ENCODE measurements around the gene EGF.
A peak's percentile ranks its signal among the peaks of the same experiment; 100 is the strongest.

Gene EGF

DNA sequence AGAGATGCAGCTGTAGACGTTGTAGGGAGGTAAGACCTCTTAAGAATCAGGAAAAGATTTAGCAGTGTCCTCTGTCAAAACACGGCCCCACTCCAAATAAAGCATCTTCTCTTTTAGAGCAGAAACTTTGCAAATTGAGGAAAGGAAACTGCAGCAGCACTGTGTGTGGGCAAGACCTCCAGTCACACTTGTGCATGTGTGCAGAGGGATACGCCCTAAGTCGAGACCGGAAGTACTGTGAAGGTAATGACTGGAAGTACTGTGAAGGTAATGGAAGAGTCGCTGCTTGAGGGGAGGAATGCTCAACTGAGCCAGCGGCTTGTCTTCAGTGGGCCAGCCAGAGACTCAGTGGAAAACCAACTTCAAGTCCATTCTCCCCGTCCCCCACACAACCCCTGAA, 46.5 kb downstream of the EGF start:
- DNase-seq (ENCODE audit: low spot score), result no peak

DNA sequence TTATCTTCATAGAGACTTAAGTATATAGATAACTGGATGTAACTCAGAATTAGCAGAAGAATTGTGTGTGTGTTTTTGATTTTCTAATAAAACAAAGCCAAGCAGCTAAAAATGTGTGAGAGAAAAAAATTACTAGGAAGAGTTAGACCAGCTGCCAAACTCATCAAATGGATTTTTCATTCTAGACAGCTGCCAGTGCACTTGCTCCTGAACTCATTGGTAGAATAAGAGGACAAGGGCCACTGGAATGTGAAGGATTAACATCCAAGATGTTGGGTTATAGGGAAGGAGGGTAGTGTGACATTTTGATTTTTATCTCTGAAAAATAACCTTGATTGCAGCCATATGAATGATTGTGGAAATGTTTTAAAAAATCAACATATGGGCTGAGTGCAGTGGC, 49.7 kb downstream of the EGF start:
- DNase-seq (ENCODE audit: low spot score), result no peak

- DNase-seq (ENCODE audit: low spot score), result no peak
These were observed 54.3 kb downstream of the EGF start for GRCh38 chr4:109966891-109967481.

GRCh38 chr4:109967798-109968520, 55.3 kb downstream of the EGF start:
- no peak for DNase-seq (ENCODE audit: low spot score)

DNA sequence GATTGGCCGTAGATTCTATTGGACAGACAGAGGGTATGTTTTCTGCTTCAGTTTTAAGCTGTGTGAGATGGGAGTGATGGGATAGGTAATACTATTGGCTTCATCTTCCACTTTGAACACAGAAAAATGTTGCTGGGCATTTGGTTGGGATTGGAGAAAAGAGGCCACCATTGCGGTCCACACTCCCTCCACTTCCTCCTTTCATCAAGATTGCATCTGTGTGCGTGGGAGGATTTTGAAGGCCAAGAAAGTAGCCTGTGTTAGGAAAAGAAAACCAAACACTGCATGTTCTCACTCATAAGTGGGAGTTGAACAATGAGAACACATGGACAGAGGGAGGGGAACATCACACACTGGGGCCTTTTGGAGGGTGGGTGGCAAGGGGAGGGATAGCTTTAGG, 56.4 kb downstream of the EGF start:
- DNase-seq (ENCODE audit: low spot score), result no peak

DNA sequence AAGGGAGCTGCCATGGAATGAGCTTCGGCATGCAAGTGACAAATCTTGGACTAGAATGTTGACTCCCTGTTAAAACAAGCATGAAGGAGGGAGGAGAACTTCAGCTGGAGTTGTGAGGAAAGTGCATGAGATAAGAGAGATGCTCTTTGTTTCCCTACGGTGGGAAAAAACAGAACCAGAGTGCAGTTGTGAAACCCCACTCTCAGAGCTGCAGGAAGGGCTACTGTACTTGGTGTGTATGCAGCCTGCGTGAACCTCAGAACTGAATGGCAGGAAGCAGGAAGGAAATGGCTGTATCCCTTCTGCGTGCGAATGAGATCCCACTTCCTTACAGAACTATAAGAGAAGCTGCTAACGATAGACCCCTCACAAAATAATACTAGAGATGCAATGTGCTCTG, 57.2 kb downstream of the EGF start:
- no peak for DNase-seq (ENCODE audit: low spot score)

DNA sequence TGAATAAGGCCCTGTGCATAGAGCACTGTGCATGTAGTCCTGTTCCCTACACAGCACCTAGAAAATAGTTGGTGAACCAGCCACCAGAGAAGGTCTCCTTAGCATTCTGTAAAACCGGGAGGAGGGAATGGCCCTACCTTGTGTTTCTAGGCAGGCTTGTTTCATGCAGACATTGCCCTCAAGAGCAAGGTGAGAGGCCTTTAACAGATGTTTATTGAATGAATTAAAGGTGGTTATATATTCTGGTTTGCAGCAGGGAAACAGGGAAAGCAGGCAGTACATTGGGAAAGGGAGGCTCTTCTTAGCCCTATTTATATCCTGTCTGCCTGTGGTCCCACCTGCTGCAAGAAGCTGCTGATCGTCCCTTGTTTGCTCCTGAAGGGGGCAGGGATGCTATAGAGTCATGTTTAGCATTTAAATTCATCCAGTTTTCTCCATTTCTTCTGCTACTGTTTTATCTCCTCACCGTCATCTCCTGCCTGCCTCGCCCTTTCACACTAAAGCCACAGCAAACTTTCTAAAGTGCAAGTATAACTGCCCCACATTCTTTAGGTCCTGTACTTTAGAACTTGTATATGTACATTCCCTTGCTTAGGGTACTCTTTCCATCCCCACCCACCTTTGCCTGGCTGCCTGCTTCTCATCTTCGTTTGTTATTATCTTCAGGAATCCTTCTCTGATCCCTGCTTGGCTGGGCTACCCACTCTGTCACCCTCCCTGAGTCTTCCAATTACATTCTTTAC, 60.3 kb downstream of the EGF start:
- no peak for DNase-seq (ENCODE audit: low spot score)

DNA sequence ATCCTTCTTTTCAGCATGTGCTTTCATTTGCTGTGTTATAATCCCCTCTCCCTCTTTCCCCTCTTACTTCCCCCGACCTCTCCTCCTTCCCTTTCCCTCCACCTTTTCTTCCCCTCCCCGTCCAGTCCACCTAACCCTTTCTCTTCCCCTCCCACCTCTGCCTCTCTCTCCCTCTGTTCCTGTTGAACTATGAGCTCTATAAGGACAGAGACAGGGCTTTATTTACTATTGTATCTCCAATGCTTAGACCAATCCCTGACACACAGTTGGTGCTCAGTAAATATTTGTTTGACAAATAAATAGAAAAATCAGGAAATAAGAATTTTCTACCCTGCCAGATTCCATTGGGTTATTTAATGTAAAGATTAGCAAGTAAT, 60.8 kb downstream of the EGF start:
- no peak for DNase-seq (ENCODE audit: low spot score)

DNA sequence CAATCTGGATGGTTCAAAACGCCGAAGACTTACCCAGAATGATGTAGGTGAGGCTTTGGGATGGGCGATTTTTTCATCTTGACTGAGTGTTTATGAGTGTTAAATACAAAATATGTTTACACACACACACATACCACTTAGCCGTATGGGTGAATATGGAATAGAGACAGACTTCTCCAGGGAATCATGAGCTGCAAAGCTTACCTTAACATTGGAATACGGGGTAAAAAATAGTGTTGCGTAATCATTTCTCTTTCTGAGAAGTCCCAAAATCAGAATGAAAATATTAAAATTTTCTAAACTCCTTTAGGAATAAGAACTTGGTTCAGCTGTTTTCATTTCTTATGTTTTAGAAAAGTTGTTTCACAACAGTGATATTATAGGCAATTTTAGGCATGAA, 63.5 kb downstream of the EGF start:
- no peak for DNase-seq (ENCODE audit: low spot score)

DNA sequence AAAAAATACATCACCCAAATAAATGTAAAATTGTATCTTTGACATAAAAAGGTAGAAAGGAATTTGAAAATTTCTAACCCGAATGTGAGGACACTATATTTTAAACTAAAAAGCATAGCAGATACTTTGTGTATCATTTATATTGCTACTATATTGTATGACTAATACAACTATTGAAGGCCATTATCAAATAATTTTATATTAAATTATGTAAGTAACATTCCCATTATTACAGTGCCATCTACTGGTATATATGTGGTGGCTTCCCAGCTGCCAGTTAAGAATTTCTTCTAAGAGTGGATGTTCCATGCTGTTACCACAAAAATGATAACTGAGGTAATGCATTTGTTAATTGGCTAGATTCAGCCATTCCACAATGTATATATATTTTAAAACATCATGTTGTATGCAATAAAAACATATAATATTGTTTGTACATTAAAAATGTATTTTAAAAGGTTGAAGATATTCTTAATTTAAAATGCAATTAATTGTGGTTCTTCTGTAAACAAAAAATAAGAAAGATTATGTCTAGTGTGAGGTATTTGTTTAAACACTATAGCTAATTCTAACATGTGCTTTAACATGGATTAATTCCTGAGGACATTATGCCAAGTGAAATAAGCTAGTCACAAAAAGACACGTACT, 65.3 kb downstream of the EGF start:
- DNase-seq (ENCODE audit: low spot score), result no peak

DNA sequence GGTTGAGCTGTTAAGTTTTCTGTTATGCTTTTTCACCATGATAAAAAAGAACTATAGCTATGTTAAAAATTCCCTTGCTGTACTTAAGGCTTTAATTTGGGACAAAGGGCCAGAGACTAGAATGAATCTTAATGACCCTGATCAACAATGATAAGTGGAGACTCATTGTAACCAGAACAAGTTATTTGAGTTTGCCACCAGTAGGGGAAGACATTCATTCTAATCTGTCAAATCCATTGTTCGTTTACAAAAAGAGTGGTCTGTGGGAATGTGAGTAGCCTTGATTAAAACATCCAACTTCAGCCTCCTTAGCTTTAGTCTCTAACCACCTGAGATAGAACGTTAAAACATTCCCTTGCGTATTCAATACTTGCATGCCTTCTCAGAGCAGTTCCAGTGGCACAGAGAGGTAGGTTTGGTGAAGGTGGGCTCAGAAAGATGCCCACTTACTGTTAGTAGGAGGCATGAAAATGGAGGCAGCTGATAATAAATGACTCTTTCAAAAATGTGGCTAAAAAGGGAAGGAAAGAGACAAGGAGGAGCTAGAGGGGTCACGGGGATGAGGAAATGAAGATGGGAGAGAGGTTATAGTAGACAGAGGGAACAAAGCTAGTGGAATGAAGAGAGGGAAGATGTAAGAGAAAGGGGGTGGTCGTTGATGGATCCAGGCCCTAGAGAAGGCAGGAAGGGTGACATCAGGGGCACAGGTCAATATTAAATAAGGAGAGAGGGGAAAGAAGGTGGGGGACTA, 66.2 kb downstream of the EGF start:
- no peak for DNase-seq (ENCODE audit: low spot score)

- no peak for DNase-seq (ENCODE audit: low spot score)
These were observed 67.4 kb downstream of the EGF start for GRCh38 chr4:109979920-109980717.

DNA sequence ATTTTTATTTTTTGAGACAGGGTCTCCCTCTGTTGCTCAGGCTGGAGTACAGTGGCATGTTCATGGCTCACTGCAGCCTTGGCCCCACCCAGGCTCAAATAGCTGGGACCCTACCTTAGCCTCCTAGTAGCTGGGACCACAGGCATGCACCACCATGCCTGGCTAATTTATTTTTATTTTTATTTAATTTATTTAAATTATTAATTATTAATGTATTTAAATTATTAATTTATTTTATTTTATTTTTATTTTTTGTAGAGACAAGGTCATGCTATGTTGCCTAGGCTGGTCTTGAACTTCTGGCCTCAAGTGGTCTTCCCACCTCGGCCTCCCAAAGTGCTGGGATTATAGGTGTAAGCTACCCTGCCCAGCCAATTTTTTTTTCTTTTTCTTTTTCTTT, 69.3 kb downstream of the EGF start:
- DNase-seq (ENCODE audit: low spot score), result no peak

GRCh38 chr4:109982521-109982920, 69.8 kb downstream of the EGF start:
- no peak for DNase-seq (ENCODE audit: low spot score)

- DNase-seq (ENCODE audit: low spot score), result no peak
These were observed 73.6 kb downstream of the EGF start for GRCh38 chr4:109985993-109986974.

GRCh38 chr4:109989044-109989443, 76.4 kb downstream of the EGF start:
- DNase-seq (ENCODE audit: low spot score), result no peak

- DNase-seq (ENCODE audit: low spot score), result no peak
These were observed 76.9 kb downstream of the EGF start for GRCh38 chr4:109989618-109990017.

DNA sequence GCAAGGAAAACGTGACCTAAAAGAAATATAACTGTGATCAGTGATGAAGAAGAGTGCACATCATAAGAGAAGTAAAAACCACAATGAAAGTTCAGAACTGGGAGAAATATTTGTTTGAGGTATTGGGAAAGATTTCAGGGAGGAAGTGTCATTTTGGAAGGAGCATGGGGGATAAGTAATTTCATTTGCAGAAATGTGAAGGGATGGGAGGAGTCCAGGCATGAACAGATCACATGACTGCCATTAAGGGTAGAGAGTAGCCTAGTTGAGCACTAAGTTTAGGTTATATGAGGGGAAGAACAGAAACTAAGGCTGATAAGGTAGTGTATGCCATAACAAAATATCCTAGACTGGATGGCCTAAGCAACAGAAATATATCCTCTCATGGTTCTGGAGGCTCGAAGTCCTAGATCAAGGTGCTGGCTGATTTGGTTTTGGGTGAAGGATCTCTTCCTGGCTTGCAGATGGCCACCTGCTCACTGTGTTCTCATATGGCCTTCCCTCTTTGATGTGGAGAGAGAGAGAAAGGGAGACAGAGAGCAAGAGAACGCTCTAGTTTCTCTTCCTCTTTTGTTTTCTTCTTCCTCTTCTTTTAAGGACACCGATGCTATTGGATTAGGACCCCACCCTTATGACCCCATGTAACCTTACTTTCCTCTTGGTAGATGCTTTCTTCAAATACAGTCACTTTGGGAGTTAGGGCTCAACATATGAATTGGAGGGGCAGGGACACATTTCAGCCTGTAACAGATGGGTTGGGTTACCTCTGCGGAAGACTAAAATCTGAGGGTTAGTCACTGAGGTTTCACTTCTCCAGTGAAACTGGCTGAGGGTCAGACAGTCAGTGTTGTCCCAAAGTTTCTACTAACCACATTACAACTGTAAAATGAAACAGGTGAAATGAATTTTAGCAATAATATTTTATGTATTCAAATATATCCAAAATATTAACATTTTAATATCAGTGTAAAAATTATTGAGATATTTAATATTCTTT, 77.9 kb downstream of the EGF start:
- DNase-seq (ENCODE audit: low spot score), result peak; percentile 55

DNA sequence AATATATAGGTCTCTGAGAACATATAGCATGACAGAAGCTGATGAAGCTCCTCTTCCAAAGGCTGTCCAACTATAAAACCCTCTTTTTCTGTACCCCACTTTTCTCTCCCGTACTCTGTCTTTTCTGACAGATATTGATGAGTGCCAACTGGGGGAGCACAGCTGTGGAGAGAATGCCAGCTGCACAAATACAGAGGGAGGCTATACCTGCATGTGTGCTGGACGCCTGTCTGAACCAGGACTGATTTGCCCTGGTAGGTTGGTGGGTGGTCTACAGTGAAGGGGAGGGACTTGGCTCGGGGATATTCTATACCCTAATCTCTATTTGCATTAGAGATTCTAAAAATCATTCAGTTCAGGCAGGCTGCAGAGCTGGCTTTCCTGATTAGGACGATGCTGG, 80.4 kb downstream of the EGF start:
- DNase-seq (ENCODE audit: low spot score), result no peak

Data from germinal center (tissue), 1 donor.